ENCODE measurements around the gene IER5.

IER5 gene

DNA sequence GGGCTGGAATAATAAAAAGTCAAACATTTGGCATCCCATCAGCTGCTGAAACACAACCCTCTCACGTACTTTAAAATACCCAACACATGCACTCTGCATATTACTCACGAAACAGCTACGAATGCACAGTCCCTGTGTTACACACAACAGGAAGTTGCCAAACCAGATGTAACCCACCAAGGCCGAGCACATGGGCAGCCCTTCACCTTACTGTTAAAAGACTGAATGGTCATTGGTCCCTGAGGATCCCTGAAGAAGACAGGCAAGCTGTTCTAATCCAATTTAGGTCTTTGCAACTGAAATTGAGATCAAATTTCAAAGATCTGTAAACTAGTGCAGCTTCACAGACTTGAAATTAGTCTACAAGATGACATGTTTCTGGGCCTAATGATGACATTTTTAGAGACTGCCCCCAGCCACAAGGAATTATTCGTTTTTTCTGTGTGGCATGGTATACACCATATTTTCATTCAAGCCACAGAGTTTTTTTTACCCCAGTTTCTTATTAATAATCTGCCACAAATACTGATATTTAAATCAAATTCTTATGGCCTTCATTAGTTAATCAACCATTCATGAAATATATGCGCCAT is 25.6 kb upstream of the IER5 start:
- peak; percentile 80 to 83 for DNase-seq (ENCODE audit: low read depth in 1 of 2, low spot score in 1 of 2)
- TF ChIP-seq GABPA (IDR thresholded peaks at IDR 0.05; ENCODE audit: low read depth) (peak; percentile 53; the same call in 1 of the 2 replicates), POLR2AphosphoS5 (IDR thresholded peaks at IDR 0.05; ENCODE audit: low read depth) (peak; percentile 52), SPI1 (IDR thresholded peaks at IDR 0.05; ENCODE audit: borderline replicate concordance, low read depth) (no peak)
- H3K27ac ChIP-seq (replicated peaks): peak overlapping the region; percentile 65
- H3K4me3 ChIP-seq (replicated peaks; ENCODE audit: insufficient read depth, low read length): peak overlapping the region; percentile 28; the same call in 1 of the 2 replicates
- no peaks in the 10 kb centered on the region for H3K27me3 ChIP-seq (ENCODE audit: insufficient read depth, poor library complexity, severe bottlenecking)

DNA sequence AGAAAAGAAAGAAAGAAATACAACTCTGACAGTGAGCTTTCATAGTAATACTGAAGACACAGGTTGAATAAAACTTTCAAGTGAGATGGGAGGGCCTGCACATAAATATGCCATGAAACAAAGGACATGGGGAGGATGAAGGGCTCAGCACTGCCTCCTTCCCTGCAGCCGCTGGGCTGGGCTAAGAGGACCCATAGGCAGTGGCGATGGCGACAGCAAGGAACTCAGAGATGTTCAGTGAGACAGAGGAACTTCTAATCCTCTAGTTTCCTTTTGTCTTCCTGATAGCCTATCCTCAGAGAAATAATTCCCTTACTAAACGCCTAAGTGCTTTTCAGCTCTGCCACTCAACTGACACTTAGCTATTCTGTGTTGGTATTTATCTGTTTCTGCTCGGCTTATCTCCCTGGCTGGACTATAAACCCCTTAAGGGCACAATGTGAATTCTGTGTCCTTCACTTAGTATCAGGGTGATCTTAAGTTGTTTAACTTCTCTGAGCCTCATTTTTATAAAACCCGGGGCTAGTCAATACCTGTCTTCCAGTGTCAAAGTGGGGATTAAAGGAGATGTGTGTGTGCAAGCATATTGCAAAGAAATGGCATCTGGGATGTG is 24.4 kb upstream of the IER5 start:
- H3K27ac ChIP-seq (replicated peaks): 0 out of 2 replicates have a peak overlapping the region, but pooled peaks have one; percentile 15
- H3K4me3 ChIP-seq (replicated peaks; ENCODE audit: insufficient read depth, low read length): no peak overlapping the region
- TF ChIP-seq SPI1 (IDR thresholded peaks at IDR 0.05; ENCODE audit: borderline replicate concordance, low read depth) (no peak), GABPA (IDR thresholded peaks at IDR 0.05; ENCODE audit: low read depth) (no peak), POLR2AphosphoS5 (IDR thresholded peaks at IDR 0.05; ENCODE audit: low read depth) (no peak)
- TF ChIP-seq, protein P1, sequence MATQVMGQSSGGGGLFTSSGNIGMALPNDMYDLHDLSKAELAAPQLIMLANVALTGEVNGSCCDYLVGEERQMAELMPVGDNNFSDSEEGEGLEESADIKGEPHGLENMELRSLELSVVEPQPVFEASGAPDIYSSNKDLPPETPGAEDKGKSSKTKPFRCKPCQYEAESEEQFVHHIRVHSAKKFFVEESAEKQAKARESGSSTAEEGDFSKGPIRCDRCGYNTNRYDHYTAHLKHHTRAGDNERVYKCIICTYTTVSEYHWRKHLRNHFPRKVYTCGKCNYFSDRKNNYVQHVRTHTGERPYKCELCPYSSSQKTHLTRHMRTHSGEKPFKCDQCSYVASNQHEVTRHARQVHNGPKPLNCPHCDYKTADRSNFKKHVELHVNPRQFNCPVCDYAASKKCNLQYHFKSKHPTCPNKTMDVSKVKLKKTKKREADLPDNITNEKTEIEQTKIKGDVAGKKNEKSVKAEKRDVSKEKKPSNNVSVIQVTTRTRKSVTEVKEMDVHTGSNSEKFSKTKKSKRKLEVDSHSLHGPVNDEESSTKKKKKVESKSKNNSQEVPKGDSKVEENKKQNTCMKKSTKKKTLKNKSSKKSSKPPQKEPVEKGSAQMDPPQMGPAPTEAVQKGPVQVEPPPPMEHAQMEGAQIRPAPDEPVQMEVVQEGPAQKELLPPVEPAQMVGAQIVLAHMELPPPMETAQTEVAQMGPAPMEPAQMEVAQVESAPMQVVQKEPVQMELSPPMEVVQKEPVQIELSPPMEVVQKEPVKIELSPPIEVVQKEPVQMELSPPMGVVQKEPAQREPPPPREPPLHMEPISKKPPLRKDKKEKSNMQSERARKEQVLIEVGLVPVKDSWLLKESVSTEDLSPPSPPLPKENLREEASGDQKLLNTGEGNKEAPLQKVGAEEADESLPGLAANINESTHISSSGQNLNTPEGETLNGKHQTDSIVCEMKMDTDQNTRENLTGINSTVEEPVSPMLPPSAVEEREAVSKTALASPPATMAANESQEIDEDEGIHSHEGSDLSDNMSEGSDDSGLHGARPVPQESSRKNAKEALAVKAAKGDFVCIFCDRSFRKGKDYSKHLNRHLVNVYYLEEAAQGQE (IDR thresholded peaks at IDR 0.05; ENCODE audit: insufficient replicate concordance, low read depth): no peak
- TF ChIP-seq, protein P2, sequence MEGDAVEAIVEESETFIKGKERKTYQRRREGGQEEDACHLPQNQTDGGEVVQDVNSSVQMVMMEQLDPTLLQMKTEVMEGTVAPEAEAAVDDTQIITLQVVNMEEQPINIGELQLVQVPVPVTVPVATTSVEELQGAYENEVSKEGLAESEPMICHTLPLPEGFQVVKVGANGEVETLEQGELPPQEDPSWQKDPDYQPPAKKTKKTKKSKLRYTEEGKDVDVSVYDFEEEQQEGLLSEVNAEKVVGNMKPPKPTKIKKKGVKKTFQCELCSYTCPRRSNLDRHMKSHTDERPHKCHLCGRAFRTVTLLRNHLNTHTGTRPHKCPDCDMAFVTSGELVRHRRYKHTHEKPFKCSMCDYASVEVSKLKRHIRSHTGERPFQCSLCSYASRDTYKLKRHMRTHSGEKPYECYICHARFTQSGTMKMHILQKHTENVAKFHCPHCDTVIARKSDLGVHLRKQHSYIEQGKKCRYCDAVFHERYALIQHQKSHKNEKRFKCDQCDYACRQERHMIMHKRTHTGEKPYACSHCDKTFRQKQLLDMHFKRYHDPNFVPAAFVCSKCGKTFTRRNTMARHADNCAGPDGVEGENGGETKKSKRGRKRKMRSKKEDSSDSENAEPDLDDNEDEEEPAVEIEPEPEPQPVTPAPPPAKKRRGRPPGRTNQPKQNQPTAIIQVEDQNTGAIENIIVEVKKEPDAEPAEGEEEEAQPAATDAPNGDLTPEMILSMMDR (IDR thresholded peaks at IDR 0.05; ENCODE audit: insufficient read depth, low read length): no peak
- no peaks in the 10 kb centered on the region for H3K27me3 ChIP-seq (ENCODE audit: insufficient read depth, poor library complexity, severe bottlenecking)
- DNase-seq (ENCODE audit: low read depth in 1 of 2, low spot score in 1 of 2): peak in 1 of 2 experiments; percentile 8

DNA sequence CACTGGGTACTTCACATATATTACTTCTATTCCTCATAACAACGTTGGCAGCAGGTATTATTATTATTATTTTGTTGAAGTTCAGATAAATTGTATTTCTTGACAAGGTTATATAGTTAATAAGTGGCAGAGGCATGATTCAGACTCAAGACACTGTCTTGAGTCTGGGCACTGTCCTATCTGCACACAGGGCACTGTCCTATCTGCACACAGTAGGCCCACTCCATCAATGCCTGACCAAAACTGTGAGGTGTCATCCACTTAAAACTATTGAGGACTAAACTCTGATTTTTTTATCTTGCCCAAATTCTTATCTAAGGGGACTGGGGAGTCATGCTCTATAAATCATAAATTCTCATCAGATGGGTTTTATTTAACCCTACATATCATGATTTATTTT is 23.8 kb upstream of the IER5 start:
- H3K27me3 ChIP-seq (ENCODE audit: insufficient read depth, poor library complexity, severe bottlenecking): no peaks in the 10 kb centered on the region
- H3K27ac ChIP-seq (replicated peaks): no peak overlapping the region
- no peak overlapping the region for H3K4me3 ChIP-seq (replicated peaks; ENCODE audit: insufficient read depth, low read length)
- TF ChIP-seq POLR2AphosphoS5 (IDR thresholded peaks at IDR 0.05; ENCODE audit: low read depth) (no peak), GABPA (IDR thresholded peaks at IDR 0.05; ENCODE audit: low read depth) (no peak), SPI1 (IDR thresholded peaks at IDR 0.05; ENCODE audit: borderline replicate concordance, low read depth) (no peak)
- TF ChIP-seq, protein P2 (IDR thresholded peaks at IDR 0.05; ENCODE audit: insufficient read depth, low read length): no peak
- TF ChIP-seq, protein P1 (IDR thresholded peaks at IDR 0.05; ENCODE audit: insufficient replicate concordance, low read depth): no peak
- DNase-seq (ENCODE audit: low read depth in 1 of 2, low spot score in 1 of 2): no peak

DNA sequence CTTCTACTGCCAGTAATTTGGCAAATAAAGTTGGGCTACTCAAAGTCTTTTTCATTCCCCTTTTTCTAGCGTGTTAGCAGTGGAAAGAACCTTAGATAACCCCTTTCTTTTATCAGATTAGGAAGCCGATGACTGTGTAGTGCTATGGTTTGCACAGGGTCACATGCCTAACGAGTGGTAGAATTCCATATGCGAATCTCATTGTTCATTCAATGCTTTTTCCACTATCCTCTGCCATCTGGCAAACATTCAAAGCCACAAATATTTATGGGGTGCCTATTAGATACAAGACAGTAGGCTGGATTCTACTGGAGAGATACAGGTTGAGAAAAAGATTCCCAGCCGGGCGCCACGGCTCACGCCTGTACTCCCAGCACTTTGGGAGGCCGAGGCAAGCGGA is 14.9 kb upstream of the IER5 start:
- TF ChIP-seq, protein P1 (IDR thresholded peaks at IDR 0.05; ENCODE audit: insufficient replicate concordance, low read depth): no peak
- TF ChIP-seq SPI1 (IDR thresholded peaks at IDR 0.05; ENCODE audit: borderline replicate concordance, low read depth) (no peak), GABPA (IDR thresholded peaks at IDR 0.05; ENCODE audit: low read depth) (no peak), POLR2AphosphoS5 (IDR thresholded peaks at IDR 0.05; ENCODE audit: low read depth) (no peak)
- TF ChIP-seq, protein P2 (IDR thresholded peaks at IDR 0.05; ENCODE audit: insufficient read depth, low read length): no peak
- H3K27ac ChIP-seq (replicated peaks): no peak overlapping the region
- H3K4me3 ChIP-seq (replicated peaks; ENCODE audit: insufficient read depth, low read length): no peak overlapping the region
- H3K27me3 ChIP-seq (ENCODE audit: insufficient read depth, poor library complexity, severe bottlenecking): no peaks in the 10 kb centered on the region
- no peak for DNase-seq (ENCODE audit: low read depth in 1 of 2, low spot score in 1 of 2)

Data from HL-60 (cell line).